ENCODE results near the gene IPP.

- TF ChIP-seq EP300 (IDR thresholded peaks at IDR 0.05; ENCODE audit: borderline replicate concordance in 1 of 2, low read depth in 1 of 2, low read length in 1 of 2) (peak in 1 of 2 experiments; percentile 31; a peak in 1 of 4 replicates), CTCF (IDR thresholded peaks at IDR 0.05) (no peak), PBX3 (IDR thresholded peaks at IDR 0.05) (no peak), POLR2AphosphoS5 (IDR thresholded peaks at IDR 0.05; ENCODE audit: low read depth, low read length) (no peak)
These were observed 16.6 kb upstream of the IPP start for GRCh38 chr1:45767035-45767434.
